ENCODE results near the gene ZFAND3. TPM values are rescaled to one million over a fixed set of nuclear protein-coding genes. Genes with fewer than 3 reads are reported as not detected.

ZFAND3 gene
- total and polyA plus RNA-seq, 10 of the 15 experiments (the other 5 are each of a cell fraction or from before 2014, with no cell fraction given) = 0.90 to 34.4 (median 16.3) TPM

GRCh38 chr6:38185752-38186151 lies 366.2 kb downstream of the ZFAND3 start:
- intact Hi-C loops (cut with micrococcal nuclease; ENCODE audit: unreplicated experiment) (no loop called here), in situ Hi-C loops (cut with MboI) (no loop called here)
- no peak overlapping the region for H3K4me2 ChIP-seq (ENCODE audit: control insufficient read depth, insufficient read depth)
- ChIA-PET SMC1A (ENCODE audit: uncharacterized antibody, unreplicated experiment) (no interaction called here), CTCF (no interaction called here), POLR2A (no interaction called here), RAD21 (ENCODE audit: unreplicated experiment) (no interaction called here)
- DNase-seq (ENCODE audit: low read depth, low spot score) (no peak), ATAC-seq (no peak), FAIRE-seq (no peak)
- TF ChIP-seq KLF5 (IDR thresholded peaks at IDR 0.05; ENCODE audit: partially characterized antibody) = no peak
- TF ChIP-seq ZNF687 (IDR thresholded peaks at IDR 0.05) = no peak
- TF ChIP-seq SUZ12 (IDR thresholded peaks at IDR 0.05; ENCODE audit: unreplicated experiment) = no peak
- no peak for TF ChIP-seq IRF5 (IDR thresholded peaks at IDR 0.05; ENCODE audit: borderline replicate concordance)
- TF ChIP-seq HSF1 (IDR thresholded peaks at IDR 0.05; ENCODE audit: low read depth, low read length) = no peak
- no peak for TF ChIP-seq NBN (IDR thresholded peaks at IDR 0.05)
- no peak for TF ChIP-seq ATF2 (IDR thresholded peaks at IDR 0.05; ENCODE audit: low read length)
- H3K9ac ChIP-seq (ENCODE audit: control insufficient read depth, insufficient read depth, low read length) = no peak overlapping the region
- BruUV-seq (replicated peaks) = no TSS peak
- no peak overlapping the region for H3K4me3 ChIP-seq
- H3K27ac ChIP-seq (ENCODE audit: control insufficient read depth, insufficient read depth) = no peak overlapping the region
- H4K20me1 ChIP-seq (ENCODE audit: control insufficient read depth, insufficient read depth) = no peaks in the 10 kb centered on the region
- no peaks in the 10 kb centered on the region for H3K27me3 ChIP-seq (replicated peaks in 1 of 2; ENCODE audit: control insufficient read depth in 2 of 2, insufficient read depth in 2 of 2, low read length in 1 of 2)
- WGBS (ENCODE audit: insufficient coverage, insufficient replicate concordance, low lambda C conversion rate, missing lambda C conversion rate) = 74% methylated on average over 8 of the region's 8 CpGs
- H3K4me1 ChIP-seq (ENCODE audit: control insufficient read depth, insufficient read depth, low read length) = no peaks in the 10 kb centered on the region
- no peaks in the 10 kb centered on the region for H3K9me3 ChIP-seq (replicated peaks; ENCODE audit: control insufficient read depth, insufficient read depth, low read length)
- no peaks in the 10 kb centered on the region for H3K79me2 ChIP-seq (ENCODE audit: control insufficient read depth, insufficient read depth, low read length)
- H3K36me3 ChIP-seq (ENCODE audit: control insufficient read depth in 2 of 2, insufficient read depth in 2 of 2, low read length in 1 of 2) = no peaks in the 10 kb centered on the region
- H2AFZ ChIP-seq (ENCODE audit: control insufficient read depth, low read depth, low read length) = no peak overlapping the region
